Measurements from ENCODE around the gene EWSR1.
"Not testable (repeated sequence)": the region's sequence is repeated elsewhere in the genome, so short reads cannot be mapped to it uniquely, and the experiment has no call there.

Gene EWSR1

DNA sequence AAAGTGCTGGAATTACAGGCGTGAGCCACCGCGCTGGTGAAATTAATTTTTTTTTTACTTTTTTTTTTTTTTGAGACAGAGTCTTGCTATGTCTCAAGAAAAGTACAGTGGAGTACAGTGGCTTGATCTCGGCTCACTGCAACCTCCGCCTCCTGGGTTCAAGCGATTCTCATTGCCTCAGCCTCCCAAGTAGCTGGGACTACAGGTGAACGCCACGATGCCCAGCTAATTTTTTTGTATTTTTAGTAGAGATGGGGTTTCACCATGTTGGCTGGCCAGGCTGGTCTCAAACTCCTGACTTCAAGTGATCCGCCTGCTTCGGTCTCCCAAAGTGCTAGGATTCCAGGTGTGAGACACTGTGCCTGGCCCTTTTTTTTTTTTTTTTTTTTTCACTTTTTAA is 20.2 kb upstream of the EWSR1 start:
- not testable (repeated sequence) for DNase-seq

DNA sequence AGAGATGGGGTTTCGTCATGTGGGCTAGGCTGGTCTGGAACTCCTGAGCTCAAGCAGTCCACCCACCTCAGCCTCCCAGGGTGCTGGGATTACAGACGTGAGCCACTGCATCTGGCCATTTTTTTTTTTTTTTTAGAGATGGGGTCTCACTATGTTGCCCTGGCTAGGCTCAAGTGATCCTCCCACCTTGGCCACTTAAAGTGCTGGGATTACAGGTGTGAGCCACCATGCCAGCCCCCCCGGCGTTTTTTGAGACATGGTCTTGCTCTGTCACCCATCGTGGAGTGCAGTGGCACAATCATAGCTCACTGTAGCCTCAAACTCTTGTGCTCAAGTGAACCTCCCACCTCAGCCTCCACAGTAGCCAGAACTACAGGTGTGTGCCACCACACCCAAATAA is 16.8 kb upstream of the EWSR1 start:
- DNase-seq: no peak

DNA sequence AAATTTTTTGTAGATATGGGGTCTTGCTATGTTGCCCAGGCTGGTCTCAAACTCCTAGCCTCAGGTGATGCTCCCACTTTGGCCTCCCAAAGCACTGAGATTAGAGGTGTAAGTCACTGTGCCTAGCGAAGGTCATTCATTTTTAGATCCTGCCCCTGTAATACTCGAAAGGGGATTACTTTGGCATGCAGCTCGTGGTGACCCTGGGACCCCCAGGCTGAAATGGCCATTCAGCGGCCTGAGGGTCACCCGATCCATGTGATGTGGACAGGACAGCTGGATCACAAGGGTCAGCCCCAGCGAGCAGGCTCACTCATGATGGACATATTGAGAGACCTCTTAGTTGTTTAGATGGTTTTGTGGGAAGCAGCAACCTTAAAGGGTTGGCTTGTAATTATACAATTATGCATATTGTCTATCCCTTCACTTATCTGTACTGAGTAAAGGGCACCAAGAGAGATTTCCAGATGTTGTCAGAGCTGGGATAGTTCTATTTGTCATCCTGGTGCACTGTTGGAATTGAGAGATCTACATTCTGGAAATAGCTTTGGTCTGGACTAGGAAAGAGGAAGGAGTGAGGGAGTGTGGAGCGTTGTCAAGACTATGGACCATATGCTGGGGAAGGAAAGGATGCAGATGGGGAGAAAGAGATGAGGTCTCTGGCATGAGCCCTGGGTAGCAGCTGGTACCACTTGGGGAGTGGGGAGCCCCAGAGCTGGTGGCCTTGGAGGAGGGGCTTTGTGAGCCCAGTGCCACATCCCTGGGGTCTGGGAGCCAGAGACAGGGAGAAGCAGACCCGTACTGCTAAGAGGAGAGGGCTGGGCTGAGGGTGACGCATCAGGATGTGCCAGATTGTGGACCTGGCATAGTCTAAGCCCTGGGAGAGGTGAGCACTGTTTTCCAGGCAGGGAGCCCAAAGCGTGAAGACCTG is 15.8 kb upstream of the EWSR1 start:
- DNase-seq: no peak

GRCh38 chr22:29253561-29254285 is 14.3 kb upstream of the EWSR1 start:
- DNase-seq: no peak

- no peak for DNase-seq
These were observed 13.8 kb upstream of the EWSR1 start for GRCh38 chr22:29254286-29254660.

DNA sequence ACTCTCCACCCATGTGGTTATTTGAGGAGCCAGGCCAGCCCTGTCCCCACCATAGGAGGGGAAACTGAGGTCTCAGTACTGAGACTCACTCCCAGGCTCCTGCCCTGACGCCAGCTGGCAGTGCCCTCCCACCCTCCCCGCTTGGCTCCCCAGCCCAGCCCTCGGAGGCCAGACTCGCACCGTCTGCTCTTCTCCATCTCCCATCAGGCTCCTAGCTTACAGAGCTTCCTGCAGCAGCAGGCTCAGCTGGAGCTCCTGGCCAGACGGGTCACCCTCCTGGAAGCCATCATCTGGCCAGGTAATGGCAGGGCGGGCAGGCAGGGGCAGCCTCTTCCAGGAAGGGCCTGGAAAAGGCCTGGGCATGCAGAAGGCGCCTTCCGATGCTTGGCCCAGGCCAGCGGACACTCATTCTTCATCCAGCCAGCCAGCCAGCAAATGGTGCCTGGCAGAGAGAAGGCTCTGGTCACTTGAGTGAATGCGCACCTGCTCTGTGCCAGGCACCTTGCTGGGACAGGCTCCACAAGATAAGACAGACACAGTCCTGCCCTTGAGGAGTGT is 12.9 kb upstream of the EWSR1 start:
- DNase-seq: no peak

- DNase-seq: no peak
These were observed 11.3 kb upstream of the EWSR1 start for GRCh38 chr22:29256606-29257325.

- DNase-seq: no peak
These were observed 10.3 kb upstream of the EWSR1 start for GRCh38 chr22:29257751-29258181.

DNA sequence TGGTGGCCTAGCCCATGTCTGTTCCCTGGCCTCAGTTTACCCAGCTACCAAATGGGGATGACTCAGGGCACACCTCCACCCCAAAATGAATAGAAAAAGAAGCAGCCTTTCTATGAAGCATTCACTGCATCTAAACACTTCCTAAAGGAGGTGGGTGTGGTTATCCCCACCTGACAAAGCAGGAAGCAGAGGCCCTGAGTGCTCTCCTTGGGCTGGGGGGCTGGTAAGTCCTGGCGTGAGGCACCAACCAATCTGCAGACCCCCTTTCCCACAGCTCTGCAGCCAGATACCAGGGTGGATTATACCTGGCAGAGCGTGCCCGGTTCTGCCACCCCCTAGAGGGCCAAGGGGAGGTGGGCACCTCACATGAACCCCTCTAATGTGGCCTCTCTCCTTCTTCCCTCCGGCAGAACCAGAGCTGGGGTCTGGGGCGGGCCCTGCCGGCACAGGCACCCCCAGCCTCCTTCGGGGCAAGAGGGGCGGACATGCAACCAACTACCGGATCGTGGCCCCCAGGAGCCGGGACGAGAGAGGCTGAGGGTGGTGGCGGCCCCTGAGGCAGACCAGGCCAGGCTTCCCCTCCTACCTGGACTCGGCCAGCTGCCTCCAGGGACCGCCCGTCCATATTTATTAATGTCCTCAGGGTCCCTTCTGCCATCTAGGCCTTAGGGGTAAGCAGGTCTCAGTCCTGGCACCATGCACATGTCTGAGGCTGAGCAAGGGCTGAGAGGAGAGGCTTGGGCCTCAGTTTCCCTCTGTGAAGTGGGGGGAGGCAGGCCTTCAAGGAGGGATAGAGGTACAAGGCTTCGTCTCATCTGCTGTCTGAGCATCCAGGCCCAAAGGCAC is 9.4 kb upstream of the EWSR1 start:
- DNase-seq: no peak

DNA sequence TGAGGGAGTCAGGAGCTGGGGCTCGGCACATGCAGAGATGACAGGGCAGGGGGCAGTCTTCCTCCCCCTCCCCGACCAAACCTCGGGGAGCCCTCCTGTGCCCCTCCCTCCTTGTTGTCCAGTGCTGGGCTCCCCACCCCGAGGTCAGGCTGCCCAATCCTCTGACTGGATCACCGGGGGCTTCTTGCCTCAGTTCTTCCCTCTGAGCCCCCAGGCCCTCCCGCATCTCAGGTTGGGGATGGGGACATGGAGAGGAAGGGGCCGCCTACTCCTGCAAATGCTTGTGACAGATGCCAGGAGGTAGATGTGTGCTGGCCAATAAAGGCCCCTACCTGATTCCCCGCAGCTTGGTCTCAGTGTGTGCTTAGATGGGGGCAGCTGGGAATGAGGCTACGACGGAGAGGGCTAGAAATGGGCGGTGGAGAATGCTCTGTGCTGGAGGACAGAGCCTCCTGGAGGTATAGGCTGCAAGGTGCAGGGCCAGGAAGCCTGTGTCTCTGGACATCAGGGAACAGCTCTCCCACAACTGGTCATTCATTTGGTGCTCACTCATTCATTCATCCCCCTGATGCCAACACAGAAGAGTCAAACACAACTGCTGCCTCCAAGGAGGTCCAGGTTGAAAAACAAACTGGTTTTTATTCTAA is 8.7 kb upstream of the EWSR1 start:
- no peak for DNase-seq

- DNase-seq: no peak
These were observed 8.0 kb upstream of the EWSR1 start for GRCh38 chr22:29260031-29260560.

GRCh38 chr22:29260601-29261315 is 7.3 kb upstream of the EWSR1 start:
- DNase-seq: no peak

GRCh38 chr22:29263791-29264276 is 4.2 kb upstream of the EWSR1 start:
- no peak for DNase-seq

DNA sequence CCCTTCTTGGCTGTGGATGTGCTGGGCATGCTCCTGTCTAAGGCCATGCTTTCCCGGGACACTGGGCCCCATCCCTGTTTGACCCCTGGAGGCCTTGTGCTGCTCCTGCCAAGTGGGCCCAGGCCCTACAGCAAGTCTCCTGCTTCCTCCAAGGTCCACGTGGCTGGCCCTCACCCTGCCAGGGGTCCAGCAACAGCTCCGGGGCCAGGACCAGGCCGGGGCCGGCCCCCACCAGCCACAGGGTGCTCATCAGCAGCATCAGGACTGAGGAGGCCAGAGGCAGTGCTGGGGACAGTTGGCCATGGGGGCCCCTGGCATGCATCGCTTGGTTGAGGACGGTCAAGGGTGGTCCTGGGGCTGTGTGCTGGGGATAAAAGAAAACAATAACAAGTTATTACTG is 2.8 kb upstream of the EWSR1 start:
- no peak for DNase-seq

- DNase-seq: no peak
These were observed 2.1 kb upstream of the EWSR1 start for GRCh38 chr22:29265929-29266328.

- no peak for DNase-seq
These were observed 1.3 kb upstream of the EWSR1 start for GRCh38 chr22:29266564-29267461.

DNA sequence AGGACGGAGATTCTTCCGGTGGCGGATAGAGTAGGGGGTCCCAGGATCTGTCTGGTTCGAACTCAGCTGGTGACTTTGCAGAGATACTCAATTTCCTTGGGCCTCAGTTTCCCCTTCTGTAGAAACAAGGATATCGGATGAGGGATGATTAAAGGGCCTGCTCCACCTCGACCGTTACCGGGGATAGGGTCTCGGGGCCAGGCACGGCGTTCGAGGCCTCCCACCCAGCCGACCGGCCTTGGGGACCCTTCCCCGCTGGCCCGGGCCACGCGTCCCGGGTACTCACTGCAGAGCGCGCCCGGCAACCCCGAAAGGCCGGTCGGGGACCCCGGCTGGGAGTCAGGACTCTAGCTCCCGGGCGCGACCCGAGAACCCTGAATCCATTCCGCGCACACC is 608 bp upstream of the EWSR1 start:
- DNase-seq: no peak

- DNase-seq: peak; percentile 14 to 25
These were observed 602 bp downstream of the EWSR1 start for GRCh38 chr22:29268511-29269229.

DNA sequence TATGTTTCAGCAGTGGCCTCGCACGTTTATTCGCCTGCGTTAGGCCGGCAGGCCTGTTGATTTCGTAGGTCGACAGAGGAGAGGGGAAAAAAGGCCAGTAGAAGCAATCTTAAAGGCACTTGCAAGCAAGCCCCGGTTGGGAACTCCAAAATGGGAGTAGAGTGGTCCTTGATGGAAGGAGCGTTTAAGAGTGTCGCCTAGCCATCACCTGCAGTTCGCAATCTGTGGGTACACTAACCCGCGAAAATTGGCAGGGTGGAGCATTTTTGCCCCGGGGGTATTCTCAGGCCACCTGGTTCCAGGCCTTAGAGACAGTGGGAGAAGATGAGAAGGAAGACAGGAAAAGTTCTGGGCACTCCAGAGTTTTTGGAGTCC is 1.1 kb downstream of the EWSR1 start:
- no peak for DNase-seq

All from activated CD4-positive, alpha-beta T cell treated with anti-CD3 and anti-CD28 coated beads, Interleukin-2, amount 50 U/mL, for 4 hours (primary cell).